Omental fat pad (tissue), 4 donors: ENCODE measurements around the gene ZFPL1. TPM values are rescaled to one million over a fixed set of nuclear protein-coding genes. Genes with fewer than 3 reads are reported as not detected.
A peak's percentile ranks its signal among the peaks of the same experiment; 100 is the strongest.

Source experiments
- ATAC-seq: fragments of 150-250 bp; one replicate; pipeline ENCODE4 v1.9.1; 2016; ENCODE audit warnings: mild to moderate bottlenecking, moderate library complexity; ENCODE audit not compliant: low FRiP score
- DNase-seq: peaks from one replicate; pipeline ENCODE4 v3.0.0-alpha.2; 2019; ENCODE audit warnings: low spot score
- CTCF ChIP-seq, 3 donors: fragments of 450-650 bp; IDR thresholded peaks; one replicate each; pipeline ENCODE4 v1.5.1; 2016 to 2017; ENCODE audit warnings: antibody characterized with exemption in 3 of 3, mild to moderate bottlenecking in 3 of 3, moderate library complexity in 2 of 3
- total RNA-seq, 4 donors: library from RNA; depleted of rRNA; stranded (reverse); fragments of >200 nt; gene quantifications; one replicate each; pipeline ENCODE4 v1.1.0, GENCODE V29; 2016

The ZFPL1 gene
- total RNA-seq, 4 donors from 2014 or later = 21.3 to 44.5 (median 32.6) TPM

DNA sequence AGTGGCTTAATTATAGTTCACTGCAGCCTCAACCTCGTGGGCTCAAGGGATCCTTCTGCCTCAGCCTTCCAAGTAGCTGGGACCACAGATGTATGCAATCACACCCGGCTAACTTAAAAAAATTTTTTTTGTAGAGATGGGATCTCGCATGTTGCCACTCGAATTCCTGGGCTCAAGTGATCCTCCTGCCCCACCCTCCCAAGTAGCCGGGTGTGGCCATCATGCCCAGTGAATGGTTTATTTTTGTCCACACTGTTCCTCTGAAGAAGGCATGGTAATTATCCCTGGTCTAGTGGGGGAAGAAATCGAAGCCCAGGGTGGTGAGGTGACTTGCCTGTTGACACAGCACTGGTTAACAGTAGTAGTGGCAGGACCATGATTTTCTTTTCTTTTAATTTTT is 41.1 kb upstream of the ZFPL1 start:
- TF ChIP-seq CTCF (IDR thresholded peaks at IDR 0.05) = no peak
- ATAC-seq = no peak
- no peak for DNase-seq

DNA sequence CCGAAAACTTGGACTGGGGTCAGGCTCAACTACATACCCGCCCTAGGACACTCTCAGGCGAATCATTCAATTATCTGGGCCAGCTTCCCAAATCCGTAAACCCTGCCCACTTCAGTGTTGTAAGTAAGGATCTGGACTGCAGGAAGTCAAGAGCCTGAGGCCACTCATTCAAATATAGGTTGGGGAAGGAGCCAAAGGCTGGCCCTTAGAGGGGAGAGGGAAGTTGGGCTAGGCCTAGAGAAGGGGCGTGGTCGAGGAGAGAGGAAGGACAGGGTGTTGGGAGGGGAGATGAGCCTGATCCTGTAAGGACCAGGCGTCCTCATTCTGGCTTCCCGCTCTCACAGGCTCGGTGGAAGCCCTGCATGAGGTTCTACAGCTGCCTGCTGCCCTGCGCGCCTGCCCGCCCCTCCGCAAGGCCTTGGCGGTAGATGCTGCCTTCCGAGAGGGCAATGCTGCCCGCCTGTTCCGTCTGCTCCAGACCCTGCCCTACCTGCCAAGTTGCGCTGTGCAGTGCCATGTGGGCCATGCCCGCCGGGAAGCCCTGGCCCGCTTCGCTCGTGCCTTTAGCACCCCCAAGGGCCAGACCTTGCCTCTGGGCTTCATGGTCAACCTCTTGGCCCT is 40.0 kb upstream of the ZFPL1 start:
- DNase-seq (no peak), ATAC-seq (no peak)
- TF ChIP-seq CTCF (IDR thresholded peaks at IDR 0.05) = no peak

DNA sequence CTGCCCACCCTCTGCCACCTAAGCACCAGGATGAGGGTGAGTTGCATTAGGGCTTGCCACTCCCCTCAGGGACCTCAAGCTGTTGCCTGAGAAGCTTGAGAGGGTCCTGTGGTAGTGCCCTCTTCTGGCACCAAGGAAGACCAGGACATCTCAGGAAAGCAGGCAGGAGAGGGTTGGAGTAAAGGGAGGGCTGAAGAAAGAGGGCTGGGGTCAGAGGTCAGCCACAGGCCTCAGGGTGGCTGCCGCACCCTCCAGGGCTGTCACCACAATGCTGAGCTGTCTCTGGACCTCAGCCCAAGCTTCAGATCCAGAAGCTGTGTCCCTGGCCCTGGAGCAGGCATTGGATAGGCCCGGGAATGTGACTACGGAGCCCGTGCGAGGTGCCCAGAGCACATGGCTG is 39.0 kb upstream of the ZFPL1 start:
- TF ChIP-seq CTCF (IDR thresholded peaks at IDR 0.05) = no peak
- ATAC-seq (no peak), DNase-seq (no peak)

GRCh38 chr11:65045728-65046127 is 38.3 kb upstream of the ZFPL1 start:
- DNase-seq (no peak), ATAC-seq (no peak)
- TF ChIP-seq CTCF (IDR thresholded peaks at IDR 0.05) = no peak

- peak; percentile 48 for ATAC-seq
- no peak for DNase-seq
- no peak for TF ChIP-seq CTCF (IDR thresholded peaks at IDR 0.05)
Measured at GRCh38 chr11:65047581-65048422, 36.2 kb upstream of the ZFPL1 start.

DNA sequence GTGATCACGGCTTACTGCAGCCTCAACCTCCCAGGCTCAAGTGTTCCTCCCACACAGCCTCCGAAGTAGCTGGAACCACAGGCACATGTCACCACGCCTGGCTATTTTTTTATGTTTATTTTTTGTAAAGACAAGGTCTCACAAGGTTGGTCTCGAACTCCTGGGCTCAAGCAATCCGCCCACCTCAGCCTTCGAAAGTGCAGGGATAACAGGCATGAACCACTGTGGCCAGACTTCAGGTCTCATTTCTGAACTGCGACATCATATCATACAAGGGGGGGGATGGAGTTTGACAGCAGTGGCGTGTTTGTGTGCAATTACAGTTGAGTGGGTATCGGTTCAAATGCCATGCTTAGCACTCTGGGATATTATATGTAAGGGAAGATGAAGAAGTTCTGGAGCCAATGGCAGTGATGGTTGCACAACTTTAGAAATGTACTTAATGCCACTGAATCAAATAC is 32.6 kb upstream of the ZFPL1 start:
- DNase-seq = no peak
- no peak for TF ChIP-seq CTCF (IDR thresholded peaks at IDR 0.05)
- no peak for ATAC-seq
